Rectal smooth muscle tissue (tissue), 1 donor: Measurements from ENCODE around the gene CSNK1G1.
"Not testable (repeated sequence)": the region's sequence is repeated elsewhere in the genome, so short reads cannot be mapped to it uniquely, and the experiment has no call there.

Experiments used
- H3K27ac ChIP-seq: one replicate; pipeline ENCODE4 v1.7.0; 2013; ENCODE audit warnings: low read depth, low read length, inconsistent platforms
- H3K27me3 ChIP-seq: one replicate; pipeline ENCODE4 v1.7.0; 2013; ENCODE audit warnings: low read length; ENCODE audit not compliant: control insufficient read depth, insufficient read depth
- H3K36me3 ChIP-seq: one replicate; pipeline ENCODE4 v1.7.0; 2013; ENCODE audit warnings: low read length; ENCODE audit not compliant: control insufficient read depth, insufficient read depth
- H3K4me1 ChIP-seq: one replicate; pipeline ENCODE4 v1.7.0; 2013; ENCODE audit warnings: low read length; ENCODE audit not compliant: control insufficient read depth, insufficient read depth
- H3K4me3 ChIP-seq: one replicate; pipeline ENCODE4 v1.7.0; 2013; ENCODE audit warnings: low read length
- H3K9ac ChIP-seq: one replicate; pipeline ENCODE4 v1.7.0; 2013; ENCODE audit warnings: low read length

Gene CSNK1G1

GRCh38 chr15:64282701-64283100 lies 73.3 kb downstream of the CSNK1G1 start:
- H3K4me3 ChIP-seq = no peak overlapping the region
- H3K4me1 ChIP-seq = no peaks in the 10 kb centered on the region
- H3K36me3 ChIP-seq = no peaks in the 10 kb centered on the region
- H3K27me3 ChIP-seq = no peaks in the 10 kb centered on the region
- no peak overlapping the region for H3K9ac ChIP-seq
- no peak overlapping the region for H3K27ac ChIP-seq

- H3K27me3 ChIP-seq = no peaks in the 10 kb centered on the region
- H3K36me3 ChIP-seq = no peaks in the 10 kb centered on the region
- H3K27ac ChIP-seq = no peak overlapping the region
- H3K9ac ChIP-seq = no peak overlapping the region
- H3K4me3 ChIP-seq = no peak overlapping the region
- no peaks in the 10 kb centered on the region for H3K4me1 ChIP-seq
Observed at GRCh38 chr15:64279131-64279530, 76.8 kb downstream of the CSNK1G1 start.

- Histone ChIP-seq H3K36me3 (no peaks in the 10 kb centered on the region), H3K4me3 (no peak overlapping the region), H3K27ac (no peak overlapping the region), H3K9ac (no peak overlapping the region), H3K27me3 (no peaks in the 10 kb centered on the region), H3K4me1 (no peaks in the 10 kb centered on the region)
Observed at GRCh38 chr15:64275934-64276333, 80.0 kb downstream of the CSNK1G1 start.

- H3K9ac ChIP-seq = no peak overlapping the region
- no peaks in the 10 kb centered on the region for H3K27me3 ChIP-seq
- no peak overlapping the region for H3K4me3 ChIP-seq
- H3K4me1 ChIP-seq = no peaks in the 10 kb centered on the region
- no peak overlapping the region for H3K27ac ChIP-seq
- H3K36me3 ChIP-seq = no peaks in the 10 kb centered on the region
Observed at GRCh38 chr15:64274341-64274950, 81.5 kb downstream of the CSNK1G1 start.

- no peak overlapping the region for H3K9ac ChIP-seq
- no peaks in the 10 kb centered on the region for H3K36me3 ChIP-seq
- no peaks in the 10 kb centered on the region for H3K4me1 ChIP-seq
- H3K27ac ChIP-seq = no peak overlapping the region
- H3K27me3 ChIP-seq = no peaks in the 10 kb centered on the region
- no peak overlapping the region for H3K4me3 ChIP-seq
Observed at GRCh38 chr15:64267331-64267973, 88.5 kb downstream of the CSNK1G1 start.

- H3K4me1 ChIP-seq, H3K36me3 ChIP-seq, H3K9ac ChIP-seq, H3K27me3 ChIP-seq, H3K27ac ChIP-seq, H3K4me3 ChIP-seq: not testable (repeated sequence)
Observed at GRCh38 chr15:64265188-64265587, 90.8 kb downstream of the CSNK1G1 start.

GRCh38 chr15:64264502-64264901 lies 91.5 kb downstream of the CSNK1G1 start:
- Histone ChIP-seq H3K4me3 (no peak overlapping the region), H3K27ac (no peak overlapping the region), H3K4me1 (no peaks in the 10 kb centered on the region), H3K27me3 (no peaks in the 10 kb centered on the region), H3K36me3 (no peaks in the 10 kb centered on the region), H3K9ac (no peak overlapping the region)

- Histone ChIP-seq H3K36me3 (no peaks in the 10 kb centered on the region), H3K4me1 (no peaks in the 10 kb centered on the region), H3K9ac (no peak overlapping the region), H3K4me3 (no peak overlapping the region), H3K27me3 (no peaks in the 10 kb centered on the region), H3K27ac (no peak overlapping the region)
Observed at GRCh38 chr15:64263567-64263966, 92.4 kb downstream of the CSNK1G1 start.

- H3K36me3 ChIP-seq = no peaks in the 10 kb centered on the region
- H3K9ac ChIP-seq = no peak overlapping the region
- no peaks in the 10 kb centered on the region for H3K4me1 ChIP-seq
- H3K27ac ChIP-seq = no peak overlapping the region
- H3K27me3 ChIP-seq = no peaks in the 10 kb centered on the region
- H3K4me3 ChIP-seq = no peak overlapping the region
Observed at GRCh38 chr15:64256051-64256450, 99.9 kb downstream of the CSNK1G1 start.

GRCh38 chr15:64251658-64252057 lies 104.3 kb downstream of the CSNK1G1 start:
- Histone ChIP-seq H3K27me3 (no peaks in the 10 kb centered on the region), H3K27ac (no peak overlapping the region), H3K36me3 (no peaks in the 10 kb centered on the region), H3K9ac (no peak overlapping the region), H3K4me1 (peaks cover 11% of the 10 kb centered on the region), H3K4me3 (no peak overlapping the region)

GRCh38 chr15:64251121-64251520 lies 104.9 kb downstream of the CSNK1G1 start:
- Histone ChIP-seq H3K4me3 (no peak overlapping the region), H3K9ac (no peak overlapping the region), H3K27me3 (no peaks in the 10 kb centered on the region), H3K36me3 (no peaks in the 10 kb centered on the region), H3K27ac (no peak overlapping the region), H3K4me1 (peaks cover 11% of the 10 kb centered on the region)

GRCh38 chr15:64249883-64250575 lies 105.9 kb downstream of the CSNK1G1 start:
- no peak overlapping the region for H3K27ac ChIP-seq
- no peaks in the 10 kb centered on the region for H3K36me3 ChIP-seq
- H3K27me3 ChIP-seq = no peaks in the 10 kb centered on the region
- peaks cover 11% of the 10 kb centered on the region for H3K4me1 ChIP-seq
- no peak overlapping the region for H3K4me3 ChIP-seq
- no peak overlapping the region for H3K9ac ChIP-seq

- no peak overlapping the region for H3K9ac ChIP-seq
- H3K27me3 ChIP-seq = no peaks in the 10 kb centered on the region
- H3K36me3 ChIP-seq = no peaks in the 10 kb centered on the region
- no peak overlapping the region for H3K27ac ChIP-seq
- H3K4me1 ChIP-seq = peaks cover 11% of the 10 kb centered on the region
- H3K4me3 ChIP-seq = no peak overlapping the region
Observed at GRCh38 chr15:64249406-64249805, 106.6 kb downstream of the CSNK1G1 start.
